ENCODE measurements around the gene VWA8.

Gene VWA8

GRCh38 chr13:41563341-41563983 is 397.4 kb downstream of the VWA8 start:
- H3K27me3 ChIP-seq (replicated peaks; ENCODE audit: insufficient read depth, low read length): no peaks in the 10 kb centered on the region
- no peaks in the 10 kb centered on the region for H4K20me1 ChIP-seq (ENCODE audit: insufficient read depth, low read length)
- no peaks in the 10 kb centered on the region for H3K9me2 ChIP-seq (replicated peaks; ENCODE audit: insufficient read depth, low read length)
- H3K4me2 ChIP-seq (ENCODE audit: low read depth, low read length): no peak overlapping the region
- H3K36me3 ChIP-seq (replicated peaks; ENCODE audit: insufficient read depth, low read length): no peaks in the 10 kb centered on the region
- H3K4me3 ChIP-seq (ENCODE audit: low read length): no peak overlapping the region
- H3K27ac ChIP-seq (ENCODE audit: low read length): no peak overlapping the region
- no peak overlapping the region for H3K9ac ChIP-seq (ENCODE audit: low read length)
- no peak for TF ChIP-seq EZH2phosphoT487 (IDR thresholded peaks at IDR 0.05; ENCODE audit: low read length)
- TF ChIP-seq CTCF (IDR thresholded peaks at IDR 0.05; ENCODE audit: low read length): no peak
- TF ChIP-seq EZH2 (optimal IDR thresholded peaks at IDR 0.05; ENCODE audit: low read depth, low read length): no peak
- no peaks in the 10 kb centered on the region for H3F3A ChIP-seq (ENCODE audit: insufficient read depth, low read length)
- H2AFZ ChIP-seq (ENCODE audit: low read length): no peak overlapping the region
- no peaks in the 10 kb centered on the region for H3K4me1 ChIP-seq (ENCODE audit: low read length)
- H3K79me2 ChIP-seq (ENCODE audit: low read length): no peaks in the 10 kb centered on the region
- H3K9me3 ChIP-seq (replicated peaks; ENCODE audit: insufficient read depth, low read length): no peaks in the 10 kb centered on the region
- no peak for DNase-seq

- no peaks in the 10 kb centered on the region for H3F3A ChIP-seq (ENCODE audit: insufficient read depth, low read length)
- H3K27me3 ChIP-seq (replicated peaks; ENCODE audit: insufficient read depth, low read length): no peaks in the 10 kb centered on the region
- no peak overlapping the region for H3K27ac ChIP-seq (ENCODE audit: low read length)
- no peaks in the 10 kb centered on the region for H3K79me2 ChIP-seq (ENCODE audit: low read length)
- no peaks in the 10 kb centered on the region for H3K9me2 ChIP-seq (replicated peaks; ENCODE audit: insufficient read depth, low read length)
- no peak overlapping the region for H3K4me2 ChIP-seq (ENCODE audit: low read depth, low read length)
- no peak for DNase-seq
- H3K4me1 ChIP-seq (ENCODE audit: low read length): no peaks in the 10 kb centered on the region
- H3K36me3 ChIP-seq (replicated peaks; ENCODE audit: insufficient read depth, low read length): no peaks in the 10 kb centered on the region
- no peak overlapping the region for H3K4me3 ChIP-seq (ENCODE audit: low read length)
- H2AFZ ChIP-seq (ENCODE audit: low read length): no peak overlapping the region
- no peaks in the 10 kb centered on the region for H4K20me1 ChIP-seq (ENCODE audit: insufficient read depth, low read length)
- no peaks in the 10 kb centered on the region for H3K9me3 ChIP-seq (replicated peaks; ENCODE audit: insufficient read depth, low read length)
- H3K9ac ChIP-seq (ENCODE audit: low read length): no peak overlapping the region
- no peak for TF ChIP-seq CTCF (IDR thresholded peaks at IDR 0.05; ENCODE audit: low read length)
- no peak for TF ChIP-seq EZH2phosphoT487 (IDR thresholded peaks at IDR 0.05; ENCODE audit: low read length)
- TF ChIP-seq EZH2 (optimal IDR thresholded peaks at IDR 0.05; ENCODE audit: low read depth, low read length): no peak
Observed at GRCh38 chr13:41562541-41563178, 398.2 kb downstream of the VWA8 start.

GRCh38 chr13:41562083-41562482 is 398.8 kb downstream of the VWA8 start:
- Histone ChIP-seq H3F3A (ENCODE audit: insufficient read depth, low read length) (no peaks in the 10 kb centered on the region), H3K9ac (ENCODE audit: low read length) (no peak overlapping the region), H3K27ac (ENCODE audit: low read length) (no peak overlapping the region), H2AFZ (ENCODE audit: low read length) (no peak overlapping the region), H3K4me2 (ENCODE audit: low read depth, low read length) (no peak overlapping the region), H3K4me1 (ENCODE audit: low read length) (no peaks in the 10 kb centered on the region), H3K9me3 (replicated peaks; ENCODE audit: insufficient read depth, low read length) (no peaks in the 10 kb centered on the region), H3K36me3 (replicated peaks; ENCODE audit: insufficient read depth, low read length) (no peaks in the 10 kb centered on the region), H4K20me1 (ENCODE audit: insufficient read depth, low read length) (no peaks in the 10 kb centered on the region), H3K27me3 (replicated peaks; ENCODE audit: insufficient read depth, low read length) (no peaks in the 10 kb centered on the region), H3K4me3 (ENCODE audit: low read length) (no peak overlapping the region), H3K79me2 (ENCODE audit: low read length) (no peaks in the 10 kb centered on the region), H3K9me2 (replicated peaks; ENCODE audit: insufficient read depth, low read length) (no peaks in the 10 kb centered on the region)
- TF ChIP-seq EZH2phosphoT487 (IDR thresholded peaks at IDR 0.05; ENCODE audit: low read length): no peak
- no peak for TF ChIP-seq CTCF (IDR thresholded peaks at IDR 0.05; ENCODE audit: low read length)
- no peak for TF ChIP-seq EZH2 (optimal IDR thresholded peaks at IDR 0.05; ENCODE audit: low read depth, low read length)
- no peak for DNase-seq
